GM18909 (cell line): Measurements from ENCODE around the gene ANKS1B.

Source experiments
- ATAC-seq: cut with Tn5 transposase; IDR thresholded peaks from one replicate; pipeline ENCODE4 v1.9.1; 2021; ENCODE audit warnings: mild to moderate bottlenecking; ENCODE audit not compliant: unreplicated experiment, poor library complexity

The ANKS1B gene

DNA sequence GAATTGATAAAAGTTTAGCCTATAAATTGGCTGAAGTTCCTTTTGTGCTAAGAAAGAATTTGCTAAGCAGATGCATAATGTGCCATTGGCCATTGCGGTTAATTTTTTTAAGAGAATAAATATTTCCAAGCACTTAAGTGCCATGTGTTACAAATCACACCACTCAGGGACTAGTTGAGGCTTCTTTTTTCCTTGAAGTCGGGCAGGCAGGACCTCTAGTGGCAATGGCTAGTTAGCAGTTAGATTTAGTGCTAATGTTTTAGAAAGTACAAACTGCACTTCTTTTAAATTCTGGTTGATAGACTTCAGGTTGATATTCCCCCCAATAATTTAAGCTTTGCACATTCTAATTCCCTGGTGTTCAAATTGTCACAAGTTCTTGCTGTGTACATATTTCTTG is 1045.4 kb downstream of the ANKS1B start:
- ATAC-seq, result no peak

DNA sequence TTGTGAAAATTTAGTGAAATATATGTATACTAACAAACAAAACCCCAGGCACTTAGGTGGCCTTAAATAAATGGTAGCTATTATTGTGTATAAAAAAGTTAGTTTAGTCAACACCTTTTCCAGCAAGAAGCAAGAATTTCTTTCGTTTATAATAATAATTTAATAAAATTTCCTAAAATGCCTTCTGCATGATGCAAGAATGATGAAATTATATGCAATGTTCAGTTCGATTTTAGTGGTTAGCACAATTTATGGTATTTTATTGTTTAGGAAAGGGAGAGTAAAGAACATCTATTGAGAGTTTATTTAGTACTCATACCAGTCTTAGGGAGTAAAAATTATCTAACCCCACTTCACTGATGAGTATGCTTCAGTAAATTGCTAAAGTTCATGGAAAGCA is 1048.9 kb downstream of the ANKS1B start:
- ATAC-seq, result no peak

DNA sequence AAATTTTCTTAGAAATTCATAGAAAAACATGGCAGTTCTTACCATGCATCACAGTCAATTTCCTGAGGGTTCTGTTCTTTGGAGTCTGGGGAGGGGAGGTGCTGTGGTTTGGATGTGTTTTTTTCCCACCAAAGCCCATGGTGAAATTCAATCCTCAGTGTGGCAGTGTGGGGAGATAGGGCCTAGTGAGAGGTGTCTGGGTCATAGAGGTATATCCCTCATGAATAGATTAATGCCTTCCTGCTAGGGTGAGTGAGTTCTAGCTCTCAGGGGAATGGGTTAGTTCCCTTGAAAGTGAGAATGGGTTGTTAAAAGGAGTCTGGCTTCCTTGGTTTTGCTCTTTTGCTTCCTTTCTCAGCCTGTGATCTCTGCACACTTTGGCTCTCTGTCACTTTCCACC is 1061.9 kb downstream of the ANKS1B start:
- no peak for ATAC-seq

DNA sequence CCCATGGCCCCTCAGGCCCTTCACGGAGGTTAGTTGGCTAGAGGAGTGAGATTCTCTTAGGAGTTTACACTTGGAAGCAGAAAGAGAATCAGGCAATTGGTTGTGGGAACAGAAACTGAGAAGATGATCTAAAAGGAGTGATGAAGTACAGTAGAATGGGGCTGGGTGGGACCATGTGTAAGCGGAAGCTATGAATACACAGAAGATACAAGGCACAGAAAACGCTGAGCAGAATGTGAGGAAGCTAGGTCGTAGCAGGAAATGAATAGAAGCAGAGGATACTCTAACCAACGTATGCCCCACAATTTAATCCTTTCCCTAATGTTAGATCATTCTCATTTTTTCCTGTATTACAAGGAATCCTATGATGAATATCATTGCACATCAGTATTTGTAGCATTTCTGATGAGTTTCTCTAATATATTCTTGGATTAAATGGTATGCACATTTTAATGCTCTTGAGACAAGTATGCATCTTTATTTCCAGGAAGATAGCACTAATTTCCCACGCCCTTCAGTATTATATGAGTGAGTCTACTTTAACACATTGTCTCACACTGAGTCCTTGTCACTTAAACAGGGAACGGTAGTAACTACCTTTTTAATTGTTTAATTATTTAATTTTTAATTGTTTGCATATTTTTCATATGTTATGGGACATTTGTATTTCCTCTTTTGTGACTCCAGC is 1066.4 kb downstream of the ANKS1B start:
- no peak for ATAC-seq

DNA sequence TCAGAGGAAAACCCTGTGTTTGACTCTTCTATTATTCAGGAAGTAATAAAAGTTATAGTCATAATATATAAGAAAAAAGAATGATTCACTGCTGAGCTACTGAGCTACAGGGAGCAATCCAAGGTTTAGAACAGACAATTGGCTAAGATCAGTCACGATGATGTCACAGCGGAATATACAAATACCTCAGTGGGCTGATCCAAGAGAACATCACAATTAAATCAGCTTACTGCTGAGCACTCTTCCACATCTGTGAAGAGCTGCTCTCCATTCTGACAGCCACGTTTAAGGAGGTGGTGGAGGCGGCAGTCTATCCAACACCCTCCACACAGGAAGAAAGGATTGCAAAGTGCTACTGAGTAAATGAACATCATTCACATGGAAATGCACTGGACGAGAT is 1068.6 kb downstream of the ANKS1B start:
- ATAC-seq, result no peak

DNA sequence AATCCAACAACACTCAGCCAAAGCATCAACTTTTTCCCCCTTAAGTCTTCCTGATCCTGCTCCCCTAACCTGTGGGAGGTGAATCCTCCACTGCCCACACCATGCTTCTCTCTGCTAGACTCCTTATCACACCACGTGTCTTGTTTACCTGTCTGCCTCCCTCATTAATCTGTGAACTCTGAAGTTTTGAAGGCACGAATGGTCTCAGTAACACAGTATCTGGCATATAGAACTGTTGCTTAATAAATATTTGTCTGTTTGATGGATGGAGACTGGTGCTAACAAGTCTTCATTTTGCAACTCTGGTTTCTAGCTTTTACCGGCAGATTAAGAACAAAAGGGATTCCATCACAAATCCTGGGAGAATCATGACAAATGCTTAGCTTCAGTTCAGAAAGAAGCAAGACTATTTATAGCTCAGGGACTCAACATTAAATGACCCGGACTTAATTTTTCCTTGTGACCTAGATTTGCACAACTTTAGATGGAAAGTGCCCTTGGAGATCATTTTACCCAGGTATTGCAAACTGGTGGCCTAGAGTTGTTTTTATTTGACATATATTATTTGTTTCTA is 1072.2 kb downstream of the ANKS1B start:
- no peak for ATAC-seq

DNA sequence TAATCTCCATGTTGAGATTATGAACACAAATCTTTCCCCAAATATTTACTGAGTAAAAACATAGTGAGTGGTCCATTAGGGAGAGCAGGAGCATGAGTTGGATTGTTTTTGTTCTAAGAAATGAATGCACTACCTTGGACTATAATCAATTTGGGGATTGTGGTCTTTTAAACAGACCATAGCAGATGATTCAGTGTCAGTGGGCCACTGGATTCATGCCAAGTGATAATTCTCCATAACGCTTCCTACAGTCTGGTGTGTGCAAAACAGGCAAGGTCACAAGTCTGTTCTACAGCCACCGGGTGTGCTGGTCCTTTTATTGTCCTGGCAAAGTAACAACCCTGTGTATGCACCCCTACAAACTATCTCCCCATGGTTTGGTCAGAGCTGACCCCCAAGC is 1073.3 kb downstream of the ANKS1B start:
- no peak for ATAC-seq

DNA sequence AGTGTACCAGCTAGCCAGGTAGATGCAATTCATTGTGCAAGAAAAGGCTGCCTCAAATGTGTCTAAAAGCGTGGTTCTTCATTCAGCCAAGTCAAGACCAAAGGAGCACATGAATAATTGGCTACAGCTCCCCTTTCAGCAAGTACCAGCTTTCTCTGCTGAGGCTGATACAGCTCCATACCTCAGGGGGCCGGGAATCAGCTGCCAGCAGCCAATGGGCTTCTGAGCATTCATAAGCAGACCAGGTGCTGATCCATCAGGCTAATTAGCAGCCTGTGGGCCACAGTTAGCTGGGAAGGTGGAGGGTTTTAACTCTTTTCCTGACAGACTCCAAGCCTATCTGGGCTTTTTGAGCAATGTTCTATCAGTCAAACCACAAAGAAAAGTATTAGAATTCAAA is 1075.0 kb downstream of the ANKS1B start:
- no peak for ATAC-seq

DNA sequence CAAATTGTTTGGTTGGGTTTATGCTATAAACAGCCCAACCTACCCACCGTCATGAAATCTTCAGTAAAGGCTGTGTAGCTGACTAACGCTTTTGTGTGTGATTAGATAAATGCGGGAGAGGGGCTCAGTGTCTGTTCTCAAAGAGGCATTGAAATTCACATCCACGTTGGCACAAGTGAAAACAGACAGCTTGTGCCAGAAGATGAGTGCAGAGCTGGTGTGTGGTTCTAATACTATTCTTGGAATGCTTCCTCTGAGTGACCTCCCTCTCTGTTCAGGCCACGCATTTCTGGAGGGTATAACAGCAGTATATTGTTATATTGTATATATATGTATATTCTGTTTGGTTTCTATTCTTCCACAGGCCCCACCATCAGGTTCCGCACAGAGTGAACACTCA is 1075.9 kb downstream of the ANKS1B start:
- no peak for ATAC-seq

DNA sequence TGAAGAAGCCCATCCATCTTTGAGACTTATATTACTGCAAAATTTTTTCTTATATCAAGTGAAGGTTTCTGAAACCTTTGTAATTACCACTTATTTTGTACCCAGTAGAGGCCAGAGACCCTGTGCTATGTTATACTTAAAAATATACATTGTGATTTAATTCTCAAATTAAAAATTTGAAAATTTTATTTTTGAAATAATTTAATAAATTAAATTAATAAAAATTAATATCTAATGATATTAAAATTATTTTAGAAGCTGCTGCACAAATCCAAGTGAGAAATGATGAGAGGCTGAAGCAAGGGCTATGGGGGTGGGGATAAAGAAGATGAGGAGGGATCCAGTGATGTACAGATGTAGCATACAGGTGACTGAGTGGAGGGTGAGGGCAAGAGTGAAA is 1080.9 kb downstream of the ANKS1B start:
- ATAC-seq, result no peak

DNA sequence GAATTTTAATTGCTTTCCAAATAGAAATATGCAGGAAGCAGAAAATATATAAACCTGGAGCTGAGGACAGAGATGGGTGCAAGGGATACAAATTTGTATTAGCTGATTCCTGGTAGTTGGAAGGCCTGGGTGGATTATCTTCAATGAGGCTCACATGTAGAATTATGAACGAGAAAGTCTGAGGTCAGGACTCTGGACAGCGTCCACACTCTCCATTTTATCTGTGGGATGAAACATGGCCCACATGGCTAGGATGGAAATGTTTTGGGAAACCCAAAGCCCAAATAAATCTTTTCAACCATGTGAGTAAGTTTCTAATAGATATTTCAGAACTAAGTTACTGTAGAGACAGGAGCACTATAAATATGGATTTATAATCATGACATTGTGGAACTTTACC is 1083.5 kb downstream of the ANKS1B start:
- ATAC-seq, result no peak

DNA sequence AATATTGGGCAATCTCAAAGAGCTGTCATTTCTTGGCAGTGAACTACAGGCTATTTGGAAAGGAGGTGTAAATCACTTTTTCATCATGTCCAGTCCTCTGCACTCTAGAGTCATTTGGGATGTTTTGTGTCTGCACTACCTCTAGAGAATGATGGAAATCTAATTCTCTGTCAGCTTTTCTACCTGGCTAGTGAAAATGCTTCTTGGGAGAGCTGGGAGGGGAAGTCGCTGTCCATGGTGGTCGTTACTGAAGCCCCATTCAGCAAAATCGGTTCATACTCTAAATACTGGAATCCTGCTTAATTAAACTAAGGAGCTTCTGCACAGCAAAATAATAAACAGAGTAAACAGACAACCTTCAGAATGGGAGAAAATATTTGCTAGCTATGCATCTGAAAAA is 1087.8 kb downstream of the ANKS1B start:
- no peak for ATAC-seq

DNA sequence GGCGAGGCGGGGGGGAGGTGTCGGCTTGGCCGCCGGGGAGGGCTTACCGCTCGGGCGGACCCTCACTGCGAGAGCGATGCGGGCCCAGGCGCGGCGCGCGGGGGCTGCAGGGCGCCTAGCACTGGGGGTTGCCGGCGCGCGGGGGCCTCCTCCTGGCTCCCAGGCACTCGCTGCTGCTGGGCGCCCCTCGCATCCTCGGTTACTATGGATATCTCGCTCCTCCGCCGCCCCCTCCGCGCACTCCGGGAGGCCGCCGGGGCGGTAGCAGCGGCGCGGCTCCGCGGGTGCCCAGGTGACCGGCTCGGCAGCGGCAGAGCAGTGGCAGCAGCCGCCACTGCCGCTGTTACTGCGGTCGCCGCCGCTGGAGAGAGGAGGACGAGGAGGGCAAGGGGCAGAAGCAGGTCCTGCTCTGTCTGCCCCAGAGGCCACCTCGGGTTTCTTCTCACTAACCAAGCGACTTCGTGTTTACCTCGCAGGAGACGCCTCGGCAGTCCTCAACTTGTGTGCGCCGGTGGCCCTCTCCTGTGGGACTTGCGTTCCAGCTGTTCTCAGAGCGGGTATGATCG is 1089.6 kb downstream of the ANKS1B start:
- ATAC-seq, result no peak

DNA sequence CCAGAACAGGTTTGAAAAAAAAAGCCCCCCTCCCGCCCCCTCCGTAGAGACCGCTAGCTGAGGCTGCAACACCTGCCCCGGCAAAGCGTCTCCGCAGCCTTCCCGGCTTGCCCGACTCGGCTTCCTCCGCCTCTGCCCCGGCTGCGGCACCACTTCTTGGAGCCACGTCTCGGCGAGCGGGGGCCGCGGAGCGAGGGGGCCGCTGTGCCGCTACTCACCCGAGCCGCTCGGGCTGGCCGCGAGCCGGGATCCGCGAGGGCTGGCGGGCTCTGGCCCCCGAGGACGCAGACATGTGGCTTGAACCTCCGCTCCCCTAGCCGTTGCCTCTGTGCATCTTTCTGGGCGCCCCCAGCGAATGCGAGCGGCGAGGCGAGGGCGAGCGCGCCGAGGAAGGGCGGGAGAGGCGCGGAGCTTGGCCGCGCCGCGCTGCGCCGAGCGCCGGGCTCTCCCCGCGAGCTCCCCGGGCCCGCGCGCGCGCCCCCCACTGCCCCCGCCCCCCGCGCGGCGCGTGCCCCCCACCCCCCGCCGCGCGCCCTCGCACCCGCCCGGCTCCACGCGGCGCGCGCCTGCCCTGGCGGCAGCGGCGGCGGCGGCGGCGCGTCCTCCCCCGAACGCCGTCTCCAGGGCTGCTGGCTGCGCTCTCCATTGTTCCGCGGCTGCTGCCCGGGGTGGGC is 1090.2 kb downstream of the ANKS1B start:
- ATAC-seq, result no peak

DNA sequence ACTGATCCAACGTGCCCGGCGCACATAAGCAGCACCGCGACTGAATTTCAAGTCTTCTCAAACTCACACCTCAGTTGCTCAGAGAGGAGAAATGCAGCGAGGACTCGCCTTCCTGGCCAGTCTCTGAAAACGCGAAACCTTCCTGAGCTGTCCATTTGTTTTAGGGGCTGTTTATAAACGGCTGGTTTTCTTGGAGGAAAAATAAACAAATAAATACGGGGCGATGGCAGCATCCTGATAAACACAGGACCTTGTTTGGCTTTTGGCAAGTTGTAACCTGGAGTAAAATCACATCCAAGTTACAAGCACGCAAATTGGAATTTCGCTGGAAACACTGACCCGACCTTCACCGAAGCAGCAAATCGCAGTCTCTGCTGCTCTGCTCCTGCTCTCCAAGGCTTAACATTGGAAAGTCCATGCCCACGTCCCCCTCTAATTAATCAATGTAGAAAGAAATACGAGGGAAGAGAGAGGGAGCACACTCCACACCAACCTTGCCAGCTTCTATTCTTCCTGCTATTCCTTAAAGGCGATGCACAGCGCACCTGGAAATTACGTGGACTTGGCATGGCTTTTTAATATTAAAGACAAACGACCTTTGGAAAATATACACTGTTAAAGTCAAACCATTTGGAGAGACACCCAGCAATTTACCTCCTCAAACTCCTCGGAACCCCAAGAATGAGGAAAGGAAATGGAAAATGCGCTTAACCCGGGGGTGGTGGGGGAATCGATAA is 1090.9 kb downstream of the ANKS1B start:
- no peak for ATAC-seq

DNA sequence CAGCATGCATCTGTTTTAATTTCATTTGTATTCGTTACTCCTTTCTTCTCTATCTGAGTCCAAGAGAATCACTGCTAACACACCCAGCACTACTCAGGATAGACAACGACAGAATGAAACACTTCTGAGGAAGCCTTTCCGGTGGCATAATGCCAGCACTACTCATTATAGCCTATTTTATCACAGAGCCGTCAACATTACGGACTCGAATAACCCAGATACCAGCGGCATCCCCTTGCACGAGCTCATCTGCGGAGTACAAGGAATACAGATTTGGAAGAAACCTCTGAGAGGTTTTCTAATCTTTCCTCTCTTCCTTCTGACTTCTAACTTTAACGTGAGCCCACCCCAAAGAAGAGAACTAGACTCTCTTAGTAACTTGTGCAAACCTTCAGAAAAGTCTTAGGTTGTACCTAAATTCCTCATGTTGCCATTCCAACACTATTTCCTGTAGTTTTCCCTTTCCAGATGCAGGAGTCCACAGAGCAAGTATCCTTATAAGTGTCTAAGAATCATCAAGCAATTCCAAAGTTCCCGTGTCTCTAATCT is 1091.5 kb downstream of the ANKS1B start:
- no peak for ATAC-seq

DNA sequence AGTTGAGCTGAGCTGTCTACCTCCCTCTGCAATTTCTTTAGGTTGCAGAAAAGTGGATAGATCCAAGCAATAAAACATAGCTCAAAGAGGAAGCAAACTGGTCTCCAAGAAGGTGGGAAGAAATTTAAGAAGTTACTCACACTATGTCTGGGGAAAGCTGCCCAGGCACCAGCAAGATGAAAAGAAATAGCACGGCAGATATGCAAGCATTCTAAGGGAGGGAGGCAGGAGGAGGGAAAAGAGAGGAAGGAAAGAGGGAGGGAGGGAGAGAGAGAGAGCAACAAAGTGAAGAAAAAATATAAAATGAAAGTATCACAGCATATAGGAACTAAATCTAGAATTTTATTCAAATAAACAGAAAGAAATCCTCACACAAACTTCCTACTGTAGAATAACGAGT is 1099.0 kb downstream of the ANKS1B start:
- no peak for ATAC-seq

DNA sequence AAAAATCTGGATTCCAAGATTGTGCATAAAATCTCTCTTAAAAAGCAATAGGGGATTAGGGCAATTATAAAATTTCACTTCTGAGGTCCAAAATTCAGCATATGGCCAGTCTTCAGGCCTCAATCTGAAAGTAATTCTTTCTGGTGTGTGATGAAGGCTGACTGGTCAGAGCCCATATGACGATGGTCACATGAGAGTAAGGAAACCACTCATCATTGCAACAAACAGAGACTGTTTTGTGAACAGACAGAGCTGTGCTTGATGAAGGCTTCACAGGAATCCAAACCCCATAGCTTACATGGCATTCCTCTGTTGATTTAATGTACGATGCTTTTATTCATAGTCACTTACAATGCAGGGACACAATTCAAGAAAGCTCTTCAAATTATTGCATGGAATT is 1101.5 kb downstream of the ANKS1B start:
- ATAC-seq, result no peak

DNA sequence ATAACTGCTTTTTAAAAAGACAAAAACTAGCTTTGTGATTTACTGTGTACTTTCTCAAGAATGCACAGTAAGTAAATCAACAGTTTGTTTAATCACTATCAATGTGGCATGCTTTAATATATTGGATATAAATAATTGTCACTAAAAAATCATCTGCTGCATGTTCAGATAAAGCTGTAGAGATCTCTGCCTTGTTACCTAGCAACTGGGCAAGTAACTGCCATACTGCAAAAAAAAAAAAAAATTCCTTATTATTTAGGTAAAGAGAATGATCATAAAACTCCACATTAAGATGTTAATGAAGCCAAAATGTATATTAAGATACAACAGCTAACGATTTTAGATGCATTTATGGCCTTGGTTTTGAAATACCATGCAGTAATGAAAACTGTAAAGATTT is 1102.2 kb downstream of the ANKS1B start:
- no peak for ATAC-seq

DNA sequence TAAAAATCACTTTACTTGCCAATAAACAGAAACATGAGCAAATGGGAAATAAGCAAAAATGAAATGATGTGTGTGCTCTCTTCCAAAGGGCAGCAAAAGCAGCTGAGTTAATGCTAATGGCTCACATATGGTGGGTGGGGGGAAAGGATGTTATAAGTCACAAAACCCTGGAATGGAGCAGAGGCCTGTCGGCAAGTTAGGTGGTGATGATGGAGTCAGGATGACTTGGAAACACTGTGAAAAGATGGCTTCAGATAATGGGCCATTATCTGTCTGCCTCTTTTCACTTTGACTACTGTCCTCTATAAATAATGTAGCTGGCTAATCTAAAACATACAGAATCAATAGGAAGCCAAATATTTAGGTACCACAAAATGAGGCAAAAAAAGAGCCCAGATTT is 1111.0 kb downstream of the ANKS1B start:
- ATAC-seq, result no peak

DNA sequence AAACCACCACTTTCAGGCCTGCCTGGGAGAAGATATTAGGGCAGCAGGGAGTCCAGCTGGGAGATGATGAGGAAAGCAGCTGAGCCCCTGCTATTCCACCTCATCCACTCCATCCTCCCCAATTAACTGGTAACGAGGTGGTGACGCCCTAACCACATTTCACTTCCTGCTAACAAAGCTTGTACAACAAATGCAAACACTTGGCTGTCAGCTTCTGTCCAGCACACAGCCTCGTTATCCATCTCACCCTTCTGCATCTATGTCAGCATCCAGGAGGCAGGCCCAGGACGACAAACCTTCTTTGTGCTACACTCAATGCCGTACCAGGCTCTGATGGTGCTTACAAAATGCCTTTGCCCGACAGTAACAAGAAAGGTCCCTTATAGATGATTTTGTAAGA is 1114.2 kb downstream of the ANKS1B start:
- no peak for ATAC-seq
